Upper lobe of left lung (tissue), 4 donors: Measurements from ENCODE around the gene GABRG3.

Experiments
- EP300 ChIP-seq, 4 donors: sonication (generic); formaldehyde crosslinking; IDR thresholded peaks; one replicate each; pipeline ENCODE4 v1.5.1; 2017; ENCODE audit warnings: antibody characterized with exemption in 4 of 4, control low read depth in 2 of 4
- POLR2A ChIP-seq, 4 donors: fragments of 450-650 bp; IDR thresholded peaks; one replicate each; pipeline ENCODE4 v1.5.1; 2016 to 2017; ENCODE audit warnings: antibody characterized with exemption in 4 of 4, mild to moderate bottlenecking in 2 of 4
- POLR2AphosphoS5 ChIP-seq, 2 donors: sonication (generic); formaldehyde crosslinking; IDR thresholded peaks; one replicate each; pipeline ENCODE4 v1.5.1; 2017; ENCODE audit warnings: antibody characterized with exemption in 2 of 2
- TF ChIP-seq, protein P1 (sequence below), 6 experiments: fragments of 450-650 bp in 4 of 6; fragments of 200-600 bp in 2 of 6; sonication (generic) in 2 of 6; IDR thresholded peaks; one replicate each; pipeline ENCODE4 v1.5.1; 2016 to 2019; ENCODE audit warnings: antibody characterized with exemption in 6 of 6

DNA sequence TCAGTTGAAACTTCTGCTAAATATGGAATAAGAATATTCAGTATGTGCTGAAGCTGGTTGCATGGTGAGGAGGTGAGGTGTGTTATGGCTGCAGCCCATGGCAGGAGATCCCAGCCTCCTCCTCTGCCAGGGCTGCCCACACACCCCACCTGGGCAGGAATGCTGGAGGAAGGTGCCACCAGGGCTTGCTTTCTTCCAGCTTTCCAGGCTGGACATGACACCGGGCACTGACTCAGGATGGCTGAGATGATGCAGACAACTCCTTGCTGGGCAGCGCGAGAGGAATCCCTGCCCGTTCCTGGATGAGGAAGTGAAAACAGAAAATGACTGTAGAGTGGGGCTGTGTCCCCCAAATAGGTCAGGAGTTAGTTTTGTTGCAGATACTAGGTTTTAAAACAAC, 14.1 kb downstream of the GABRG3 start:
- TF ChIP-seq POLR2A (IDR thresholded peaks at IDR 0.05), result no peak
- no peak for TF ChIP-seq EP300 (IDR thresholded peaks at IDR 0.05)
- TF ChIP-seq, protein P1, sequence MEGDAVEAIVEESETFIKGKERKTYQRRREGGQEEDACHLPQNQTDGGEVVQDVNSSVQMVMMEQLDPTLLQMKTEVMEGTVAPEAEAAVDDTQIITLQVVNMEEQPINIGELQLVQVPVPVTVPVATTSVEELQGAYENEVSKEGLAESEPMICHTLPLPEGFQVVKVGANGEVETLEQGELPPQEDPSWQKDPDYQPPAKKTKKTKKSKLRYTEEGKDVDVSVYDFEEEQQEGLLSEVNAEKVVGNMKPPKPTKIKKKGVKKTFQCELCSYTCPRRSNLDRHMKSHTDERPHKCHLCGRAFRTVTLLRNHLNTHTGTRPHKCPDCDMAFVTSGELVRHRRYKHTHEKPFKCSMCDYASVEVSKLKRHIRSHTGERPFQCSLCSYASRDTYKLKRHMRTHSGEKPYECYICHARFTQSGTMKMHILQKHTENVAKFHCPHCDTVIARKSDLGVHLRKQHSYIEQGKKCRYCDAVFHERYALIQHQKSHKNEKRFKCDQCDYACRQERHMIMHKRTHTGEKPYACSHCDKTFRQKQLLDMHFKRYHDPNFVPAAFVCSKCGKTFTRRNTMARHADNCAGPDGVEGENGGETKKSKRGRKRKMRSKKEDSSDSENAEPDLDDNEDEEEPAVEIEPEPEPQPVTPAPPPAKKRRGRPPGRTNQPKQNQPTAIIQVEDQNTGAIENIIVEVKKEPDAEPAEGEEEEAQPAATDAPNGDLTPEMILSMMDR (IDR thresholded peaks at IDR 0.05), result no peak
- no peak for TF ChIP-seq POLR2AphosphoS5 (IDR thresholded peaks at IDR 0.05)
